GM21528 (cell line): ENCODE results near the gene ZNF133.
"Not testable (repeated sequence)": the region's sequence is repeated elsewhere in the genome, so short reads cannot be mapped to it uniquely, and the experiment has no call there.

Experiments used
- ATAC-seq: cut with Tn5 transposase; IDR thresholded peaks from one replicate; pipeline ENCODE4 v1.9.1; 2021; ENCODE audit warnings: mild to moderate bottlenecking, moderate library complexity; ENCODE audit not compliant: unreplicated experiment, low FRiP score

ZNF133 gene

DNA sequence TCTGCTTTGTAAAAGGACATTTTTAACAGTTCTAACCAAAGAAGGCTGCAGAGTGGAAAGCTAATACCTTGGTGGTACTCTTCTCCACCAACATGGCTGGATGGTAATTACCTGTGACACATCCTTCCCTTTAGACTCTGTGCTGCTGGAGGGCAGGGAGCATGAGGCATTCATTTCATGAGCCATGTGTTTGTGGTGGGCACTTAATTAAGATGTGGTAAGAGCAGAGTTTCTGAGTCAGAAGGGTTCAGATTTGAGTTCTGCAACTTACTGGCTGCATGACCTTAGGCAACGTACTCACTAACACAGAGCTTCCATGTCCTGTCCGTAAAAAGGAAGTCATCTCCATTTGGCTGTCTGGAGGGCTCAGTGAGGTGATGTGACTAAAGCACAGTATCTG is 9.1 kb upstream of the ZNF133 start:
- no peak for ATAC-seq

DNA sequence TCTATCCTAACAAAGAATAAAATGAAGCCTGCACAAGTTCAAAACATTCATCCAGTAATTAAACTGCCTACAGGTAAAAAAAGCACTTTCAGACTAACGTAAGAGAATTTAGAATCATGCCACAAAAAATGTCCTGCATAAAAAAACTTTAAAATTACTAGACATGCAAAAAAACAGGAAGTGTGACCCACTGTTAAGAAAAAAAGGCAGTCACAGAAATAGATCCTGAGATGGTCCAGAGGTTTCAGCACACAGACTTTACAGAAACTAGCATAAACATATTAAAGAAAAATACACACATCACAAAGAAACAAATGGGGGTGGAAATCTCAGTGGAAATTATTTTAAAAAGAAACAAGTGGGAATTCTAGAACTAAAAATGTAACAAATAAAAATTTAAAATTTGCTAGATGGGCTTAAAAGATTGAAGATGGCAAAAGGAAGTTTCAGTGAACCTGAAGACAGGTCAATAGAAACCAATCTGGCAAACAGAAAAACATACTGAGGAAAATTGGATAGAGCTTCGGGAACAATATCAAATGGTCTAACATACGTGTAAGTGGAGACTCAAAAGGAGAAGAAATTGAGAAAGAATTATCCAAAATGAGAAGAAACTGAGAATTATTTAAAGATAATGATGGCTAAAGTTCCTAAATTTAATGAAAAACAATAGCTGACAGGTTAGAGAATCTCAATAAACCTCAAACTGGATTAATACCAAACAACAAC is 3.4 kb upstream of the ZNF133 start:
- no peak for ATAC-seq

DNA sequence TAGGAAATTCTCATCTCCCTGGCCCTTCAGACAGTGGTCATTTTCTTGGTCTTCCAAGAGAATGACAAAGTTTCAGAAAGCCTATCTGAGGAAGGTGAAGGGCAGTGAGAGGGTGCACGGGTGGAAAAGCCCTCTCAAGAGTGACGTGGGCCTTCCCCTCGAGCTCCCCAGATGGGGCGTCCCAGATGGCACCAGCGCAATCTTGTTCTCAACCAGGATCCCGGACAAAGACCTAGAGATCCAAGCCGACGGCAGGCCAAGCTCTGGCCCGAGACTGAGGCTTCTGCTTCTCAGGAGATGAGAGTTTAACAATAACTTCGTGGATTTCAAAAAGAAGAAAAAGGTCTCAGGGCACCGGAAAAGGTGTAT is 797 bp upstream of the ZNF133 start:
- no peak for ATAC-seq

DNA sequence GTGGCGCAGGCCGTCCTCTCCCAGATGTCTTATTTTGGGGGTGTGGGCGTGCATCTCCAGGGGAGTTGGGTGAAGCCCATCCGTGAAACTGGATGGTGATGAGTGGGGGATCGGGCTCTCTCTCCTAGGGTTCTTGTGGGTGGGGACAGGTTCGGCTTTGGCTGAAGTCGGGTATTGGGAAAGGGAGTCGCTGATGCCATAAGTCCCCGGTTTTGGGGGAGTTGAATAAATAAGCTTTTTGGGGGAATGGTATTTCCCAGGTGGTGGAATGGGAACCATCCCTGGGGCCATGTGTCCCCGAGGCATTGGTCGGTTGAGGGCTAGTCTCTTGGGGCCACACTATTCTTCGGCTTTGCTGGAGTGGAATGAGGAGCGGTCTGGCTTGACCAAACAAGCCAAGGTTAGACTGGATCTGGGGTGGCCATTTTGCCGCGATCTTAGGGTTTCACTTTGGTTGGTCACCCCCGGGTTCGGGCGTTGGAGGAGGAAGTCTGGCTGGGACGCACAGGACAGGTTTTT is 481 bp downstream of the ZNF133 start:
- no peak for ATAC-seq

DNA sequence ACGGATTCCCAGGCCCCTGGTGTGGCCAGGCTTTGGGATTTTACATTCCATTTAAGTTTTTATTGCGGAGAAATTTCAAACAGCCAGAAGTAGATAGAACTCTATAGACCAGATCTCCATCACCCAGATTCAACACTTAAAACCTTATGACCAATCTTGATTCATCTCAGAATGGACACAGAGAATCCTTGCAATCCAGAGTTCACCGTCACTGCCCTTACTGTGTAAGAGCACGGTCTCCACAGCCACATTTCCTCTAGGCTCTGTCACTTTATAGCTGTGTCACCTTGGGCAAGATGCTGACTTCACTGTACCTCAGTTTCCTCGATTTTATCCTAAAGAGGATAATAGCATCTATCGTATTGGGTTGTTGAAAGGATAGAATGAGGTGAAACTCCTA is 979 bp downstream of the ZNF133 start:
- no peak for ATAC-seq

DNA sequence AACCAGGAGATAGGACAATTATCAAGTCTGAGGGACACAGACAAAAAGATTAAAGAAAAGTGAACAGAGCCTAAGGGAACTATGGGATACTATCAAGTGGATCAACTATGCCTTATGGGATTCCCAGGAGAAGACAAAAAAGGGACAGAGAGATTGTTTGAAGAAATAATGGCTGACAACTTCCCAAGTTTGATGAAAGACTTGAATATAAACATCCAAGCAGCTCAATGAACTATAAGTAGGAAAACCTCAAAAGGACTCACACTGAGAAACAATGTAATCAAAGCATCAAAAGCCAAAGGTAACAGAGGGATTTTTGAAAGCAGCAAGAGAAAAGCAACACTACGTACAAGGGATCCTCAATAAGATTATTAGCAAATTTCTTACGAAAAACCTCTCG is 11.0 kb downstream of the ZNF133 start:
- no peak for ATAC-seq

DNA sequence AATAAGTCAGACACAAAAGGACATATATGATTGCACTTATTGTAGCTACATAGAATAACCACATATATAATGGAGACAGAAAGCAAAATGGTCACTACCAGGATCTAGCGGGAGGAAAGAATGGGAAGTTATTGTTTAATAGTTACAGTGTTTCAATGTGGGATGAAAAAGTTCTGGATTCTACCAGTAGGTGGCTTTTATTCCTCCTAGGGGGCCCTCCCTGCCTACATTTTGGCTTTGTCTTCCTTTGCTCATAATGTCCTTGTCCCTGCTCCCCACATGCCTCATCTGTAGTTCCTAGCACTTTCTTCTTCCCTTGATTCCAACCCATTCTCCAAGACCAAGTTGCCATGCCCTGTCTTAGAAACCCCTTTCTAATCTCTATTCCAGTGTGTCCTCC is 16.3 kb downstream of the ZNF133 start:
- no peak for ATAC-seq

DNA sequence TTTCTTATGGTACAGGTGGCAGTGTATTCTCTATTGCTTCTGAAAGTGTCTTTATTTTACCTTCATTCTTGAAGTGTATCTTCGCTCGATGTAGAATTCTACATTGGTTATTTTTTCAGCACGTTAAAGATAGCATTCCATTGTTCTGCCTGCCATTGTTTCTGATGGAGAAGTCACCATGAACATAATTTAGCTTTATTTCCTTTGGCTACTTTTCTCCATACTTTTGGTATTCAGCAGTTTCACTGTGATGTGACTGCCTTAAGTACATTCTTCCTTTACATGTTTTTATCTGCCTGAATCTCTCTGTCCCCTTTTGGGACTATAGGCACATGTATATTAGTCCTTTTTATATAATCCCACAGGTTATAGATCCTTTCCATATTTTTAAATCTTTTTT is 19.0 kb downstream of the ZNF133 start:
- no peak for ATAC-seq

DNA sequence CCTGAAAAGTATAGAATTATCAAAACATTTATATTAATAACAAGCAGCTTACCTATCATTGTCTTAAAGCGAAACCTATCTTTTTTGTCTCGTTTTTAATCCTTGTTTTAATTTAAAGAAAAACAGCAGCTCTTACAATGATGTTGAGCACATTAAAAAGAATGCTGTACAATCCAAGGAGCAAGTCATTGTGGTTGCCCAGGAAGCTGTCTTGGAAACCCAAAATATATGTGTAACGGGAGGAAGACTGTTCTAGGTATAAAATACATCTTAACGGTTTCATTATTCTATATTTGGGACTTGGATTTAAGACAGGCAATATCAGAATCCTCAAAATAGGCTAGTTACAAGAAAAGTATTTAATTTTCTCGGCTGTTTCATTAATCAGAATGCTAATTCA is 21.7 kb downstream of the ZNF133 start:
- no peak for ATAC-seq

DNA sequence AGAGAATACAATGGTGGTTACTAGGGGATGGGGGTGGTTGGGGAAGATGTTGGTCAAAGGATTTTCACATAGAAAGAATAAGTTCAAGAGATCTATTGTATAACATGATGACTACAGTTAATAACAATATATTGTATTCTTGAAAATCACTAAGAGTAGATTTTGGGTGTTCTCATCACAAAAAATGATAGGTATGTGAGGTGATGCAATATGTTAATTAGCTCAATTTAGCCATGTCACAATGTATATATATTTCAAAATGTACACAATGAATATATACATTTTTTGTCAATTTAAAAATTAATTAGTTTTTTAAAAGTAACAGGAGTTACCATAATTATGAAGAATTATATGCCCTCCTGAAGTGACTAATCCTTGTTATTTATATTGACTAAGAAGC is 22.3 kb downstream of the ZNF133 start:
- no peak for ATAC-seq

DNA sequence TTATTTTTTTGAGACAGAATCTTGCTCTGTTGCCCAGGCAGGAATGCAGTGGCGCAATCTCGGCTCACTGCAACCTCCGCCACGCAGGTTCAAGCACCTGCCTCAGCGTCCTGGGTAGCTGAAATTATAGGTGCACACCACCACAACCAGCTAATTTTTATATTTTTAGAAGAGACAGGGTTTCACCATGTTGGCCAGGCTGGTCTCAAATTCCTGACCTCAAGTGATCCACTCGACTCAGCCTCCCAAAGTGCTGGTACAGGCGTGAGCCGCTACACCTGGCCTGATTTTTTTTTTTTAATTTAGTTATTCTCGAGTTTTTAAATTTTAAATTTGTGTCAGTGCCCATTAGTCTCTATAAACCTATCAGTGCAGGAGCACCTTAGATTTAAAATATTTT is 24.4 kb downstream of the ZNF133 start:
- ATAC-seq = no peak

DNA sequence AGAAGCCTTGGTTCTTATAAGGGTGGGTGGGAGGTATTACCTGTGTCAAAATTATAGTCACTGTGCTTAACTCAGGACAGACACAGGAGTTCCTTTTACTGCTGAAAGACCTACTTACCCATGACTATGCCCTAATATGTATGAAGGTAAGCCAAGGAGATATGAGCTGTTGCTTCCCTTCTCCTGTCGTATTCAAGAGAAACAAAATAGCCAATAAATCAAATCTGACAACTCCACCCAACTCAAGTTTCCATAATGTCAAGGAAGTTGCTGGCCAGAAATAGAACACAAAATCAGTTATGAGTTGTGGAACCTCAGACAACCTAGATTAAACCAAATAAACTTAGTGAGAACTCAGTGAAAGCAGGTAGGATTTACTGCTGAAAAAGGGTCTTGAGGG is 25.1 kb downstream of the ZNF133 start:
- no peak for ATAC-seq

DNA sequence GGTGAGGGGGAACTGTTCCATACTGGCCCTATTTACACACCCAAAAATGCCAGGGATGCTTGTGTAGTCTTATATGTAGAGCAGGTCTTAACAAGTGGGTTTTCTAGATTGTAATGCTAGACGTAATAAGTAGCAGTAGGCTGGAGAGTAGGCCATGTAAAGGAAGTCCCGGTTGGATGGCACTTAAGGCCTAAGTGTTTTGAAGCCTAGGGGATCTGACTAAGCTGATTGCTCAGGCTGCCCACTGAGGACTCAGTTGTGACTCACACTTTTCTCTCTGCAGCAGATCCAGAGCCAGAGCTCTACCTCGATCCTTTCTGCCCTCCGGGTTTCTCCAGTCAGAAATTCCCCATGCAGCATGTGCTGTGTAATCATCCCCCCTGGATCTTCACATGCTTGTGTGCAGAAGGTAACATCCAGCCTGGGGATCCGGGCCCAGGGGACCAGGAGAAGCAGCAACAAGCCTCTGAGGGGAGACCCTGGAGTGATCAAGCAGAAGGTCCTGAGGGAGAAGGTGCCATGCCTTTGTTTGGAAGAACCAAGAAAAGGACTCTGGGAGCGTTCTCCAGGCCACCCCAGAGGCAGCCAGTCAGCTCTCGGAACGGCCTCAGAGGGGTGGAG is 26.6 kb downstream of the ZNF133 start:
- ATAC-seq = no peak

DNA sequence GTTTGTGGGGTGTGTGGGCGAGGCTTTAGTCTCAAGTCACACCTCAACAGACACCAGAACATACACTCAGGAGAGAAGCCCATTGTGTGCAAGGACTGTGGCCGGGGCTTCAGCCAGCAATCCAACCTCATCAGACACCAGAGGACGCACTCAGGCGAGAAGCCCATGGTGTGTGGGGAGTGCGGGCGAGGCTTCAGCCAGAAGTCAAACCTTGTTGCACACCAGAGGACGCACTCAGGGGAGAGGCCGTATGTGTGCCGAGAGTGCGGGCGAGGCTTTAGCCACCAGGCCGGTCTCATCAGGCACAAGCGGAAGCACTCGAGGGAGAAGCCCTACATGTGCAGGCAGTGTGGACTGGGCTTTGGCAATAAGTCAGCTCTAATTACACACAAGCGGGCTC is 27.8 kb downstream of the ZNF133 start:
- ATAC-seq = no peak

DNA sequence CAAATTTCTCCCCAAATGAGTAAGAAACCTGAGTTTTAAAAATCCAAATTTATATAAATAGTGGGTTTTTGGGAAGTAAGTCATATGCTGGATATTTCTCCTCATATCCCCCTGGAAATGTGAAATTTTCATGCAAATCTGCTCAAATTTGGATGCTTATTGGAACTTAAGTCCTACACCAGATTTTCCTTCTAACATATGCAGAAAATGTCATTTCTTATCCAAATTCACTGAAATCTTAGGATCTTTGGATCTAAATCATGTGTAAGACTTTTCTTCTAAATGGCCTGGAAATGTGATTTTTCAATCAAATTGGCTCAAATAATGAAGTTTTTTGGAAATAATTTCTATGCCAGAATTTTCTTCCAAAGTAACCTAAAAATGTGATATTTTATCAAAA is 33.0 kb downstream of the ZNF133 start:
- no peak for ATAC-seq

DNA sequence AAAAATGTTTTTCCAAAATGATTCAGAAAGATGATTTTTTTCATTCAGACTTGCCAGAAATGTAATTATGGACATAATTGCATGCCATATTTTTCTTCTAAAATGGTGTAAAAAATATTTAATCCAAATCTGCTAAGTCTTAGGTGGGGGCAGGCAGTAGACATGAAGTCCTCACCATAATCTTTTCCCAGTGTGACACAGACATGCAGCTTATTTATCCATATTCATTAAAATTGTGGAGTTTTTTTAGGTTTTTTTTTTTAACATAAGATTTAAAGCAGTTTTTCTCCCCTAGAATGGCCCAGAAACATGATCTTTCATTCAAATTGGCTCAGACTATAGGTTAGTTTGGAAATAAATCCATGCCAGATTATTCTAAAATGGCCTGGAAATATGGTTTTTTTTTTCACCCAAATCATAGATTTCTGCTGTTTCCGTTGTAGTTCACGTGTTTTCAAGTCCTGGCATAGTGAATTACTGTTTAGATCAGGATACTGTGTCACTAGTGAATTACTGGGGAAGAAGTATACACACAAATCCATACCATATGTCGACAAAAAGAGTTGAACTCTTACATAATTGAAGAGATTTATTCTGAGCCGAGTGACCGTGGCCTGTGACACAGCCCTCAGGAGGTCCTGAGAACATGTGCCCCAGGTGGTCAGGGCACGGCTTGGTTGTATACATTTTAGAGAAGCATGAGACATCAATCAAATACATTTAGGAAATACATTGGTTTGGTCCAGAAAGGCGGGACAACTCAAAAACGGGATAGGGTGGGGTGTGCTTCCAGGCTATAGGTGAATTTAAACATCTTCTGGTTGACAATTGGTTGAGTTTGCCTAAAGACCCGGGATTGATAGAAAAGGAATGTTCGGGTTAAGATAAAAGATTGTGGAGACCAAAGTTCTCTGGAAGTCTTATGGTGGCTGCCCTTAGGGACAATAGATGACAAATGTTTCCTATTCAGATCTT is 33.9 kb downstream of the ZNF133 start:
- no peak for ATAC-seq

DNA sequence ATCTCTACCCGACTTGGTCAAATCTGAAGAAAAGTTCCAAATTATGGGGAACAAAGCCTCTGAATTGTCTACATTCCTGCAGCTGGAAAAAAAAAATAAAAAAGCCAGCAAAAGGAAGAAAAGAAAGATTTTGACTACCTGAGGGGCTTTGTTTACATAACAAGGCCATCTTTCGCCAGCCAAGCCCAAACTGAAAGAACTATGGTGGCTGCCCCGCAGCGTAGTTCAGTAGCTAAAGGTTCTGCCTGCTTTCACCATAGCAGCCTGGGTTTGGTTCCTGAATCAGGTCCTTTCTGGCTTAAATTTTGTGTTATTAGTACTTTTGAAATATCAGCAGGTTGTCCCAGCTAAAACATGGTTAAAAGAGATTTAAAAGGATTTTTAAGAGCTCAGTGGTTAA is 35.4 kb downstream of the ZNF133 start:
- ATAC-seq = no peak

DNA sequence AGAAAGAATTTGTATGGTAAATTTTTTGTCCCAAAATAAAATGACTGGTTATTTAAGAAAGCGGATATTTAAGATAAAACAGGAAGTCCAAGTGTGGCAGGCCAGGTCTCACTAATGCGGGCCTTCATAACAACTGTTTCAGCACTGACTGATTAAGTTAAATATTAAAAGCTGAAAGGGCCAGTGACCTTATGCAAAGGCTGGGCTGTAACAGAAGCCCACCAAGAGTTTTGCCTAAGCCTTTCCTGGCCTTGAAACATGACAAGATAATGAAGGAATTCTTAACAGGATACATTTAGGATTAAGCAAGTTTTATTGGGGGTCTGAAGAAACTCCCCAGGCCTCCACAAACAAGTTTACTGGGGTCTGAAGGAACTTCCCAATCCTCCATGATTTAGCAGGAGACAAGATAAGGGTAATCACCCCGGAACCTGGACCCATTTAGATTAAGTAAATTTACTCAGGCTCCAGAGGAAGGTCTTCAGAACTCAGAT is 36.3 kb downstream of the ZNF133 start:
- ATAC-seq = no peak

DNA sequence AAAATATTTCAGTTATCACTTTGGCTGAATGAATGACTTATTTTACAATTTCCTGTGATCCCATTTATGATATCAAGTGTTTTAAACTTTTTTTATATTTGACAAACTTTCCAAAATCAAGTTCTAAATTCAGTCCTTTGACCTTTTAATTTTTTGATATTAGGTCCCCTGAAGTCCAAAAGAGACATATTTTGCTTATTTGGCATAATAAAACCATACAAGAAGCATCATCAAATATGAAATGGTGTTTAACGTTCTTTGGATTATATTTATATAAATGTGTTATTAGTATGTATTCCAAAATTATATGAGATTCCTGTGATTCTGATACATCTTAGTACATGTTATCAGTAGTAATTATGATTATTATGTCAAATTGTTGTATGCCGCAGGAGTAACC is 38.7 kb downstream of the ZNF133 start:
- no peak for ATAC-seq

DNA sequence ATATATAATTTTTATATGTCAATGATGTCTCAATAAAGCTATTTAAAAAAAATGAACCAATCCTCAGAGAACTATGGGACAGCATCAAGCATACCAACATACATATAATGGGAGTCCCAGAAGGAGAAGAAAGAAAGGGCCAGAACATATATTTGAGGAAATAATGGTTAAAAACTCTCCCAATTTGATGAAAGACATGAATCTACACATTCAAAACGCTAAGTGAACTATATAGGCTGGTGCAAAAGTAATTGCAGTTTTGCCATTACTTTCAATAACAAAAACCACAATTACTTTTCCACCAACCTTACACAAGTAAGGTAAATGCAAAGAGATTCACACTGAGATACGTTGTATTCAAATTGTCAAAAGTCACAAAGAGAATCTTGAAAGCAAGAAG is 43.4 kb downstream of the ZNF133 start:
- no peak for ATAC-seq

DNA sequence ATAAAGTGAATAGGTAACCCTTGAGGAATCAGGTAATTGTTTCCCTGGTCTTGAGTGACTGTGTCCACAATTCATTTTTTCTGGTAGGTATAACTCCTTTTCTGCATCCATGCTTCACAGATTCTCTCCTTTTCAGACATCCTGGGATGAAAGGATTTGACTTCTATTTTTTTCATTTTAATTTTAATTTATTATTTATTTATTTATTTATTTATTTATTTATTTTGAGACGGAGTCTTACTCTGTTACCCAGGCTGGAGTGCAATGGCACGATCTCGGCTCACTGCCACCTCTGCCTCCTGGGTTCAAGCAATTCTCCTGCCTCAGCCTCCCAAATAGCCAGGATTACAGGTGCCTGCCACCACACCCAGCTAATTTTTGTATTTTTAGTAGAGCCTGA is 61.4 kb downstream of the ZNF133 start:
- ATAC-seq = not testable (repeated sequence)
